ENCODE results near the gene ZC3H8. TPM values are rescaled to one million over a fixed set of nuclear protein-coding genes. Genes with fewer than 3 reads are reported as not detected.
"Not testable (repeated sequence)": the region's sequence is repeated elsewhere in the genome, so short reads cannot be mapped to it uniquely, and the experiment has no call there.

The ZC3H8 gene
- total and polyA plus RNA-seq, 8 donors = 3.1 to 8.6 (median 4.3) TPM

DNA sequence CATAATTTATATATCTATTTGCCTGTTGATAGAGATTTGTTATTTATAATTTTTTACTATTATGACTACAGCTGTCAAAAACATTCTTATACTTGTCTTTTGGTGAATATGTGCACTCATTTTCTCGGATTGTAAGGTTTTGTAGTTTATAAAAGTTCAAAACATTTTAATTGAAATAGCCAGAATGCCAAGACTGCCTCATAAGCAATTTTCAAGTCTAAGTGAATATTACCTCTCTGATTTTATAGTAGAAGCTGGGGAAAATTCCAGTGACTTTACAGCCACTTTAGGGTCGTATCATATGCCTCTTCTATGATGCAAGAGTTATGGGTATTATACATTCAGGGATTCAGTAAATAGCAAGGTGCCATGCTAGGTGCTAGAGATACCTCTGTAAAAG is 41.6 kb upstream of the ZC3H8 start:
- no peak for FAIRE-seq
- Histone ChIP-seq H3K4me3 (no peak overlapping the region), H3K27me3 (no peaks in the 10 kb centered on the region), H3K27ac (no peak overlapping the region), H3K4me1 (peaks cover 0 to 3% (median 0%) of the 10 kb centered on the region in 3 donors), H3K36me3 (no peaks in the 10 kb centered on the region), H3K9me3 (no peaks in the 10 kb centered on the region)
- WGBS, 2 donors = 88 to 94% methylated on average over 2 of the region's 2 CpGs
- ATAC-seq = no peak
- no peak for DNase-seq
- TF ChIP-seq CTCF (IDR thresholded peaks at IDR 0.05) = no peak
- intact Hi-C loops (cut with DNase I) = no loop called here

DNA sequence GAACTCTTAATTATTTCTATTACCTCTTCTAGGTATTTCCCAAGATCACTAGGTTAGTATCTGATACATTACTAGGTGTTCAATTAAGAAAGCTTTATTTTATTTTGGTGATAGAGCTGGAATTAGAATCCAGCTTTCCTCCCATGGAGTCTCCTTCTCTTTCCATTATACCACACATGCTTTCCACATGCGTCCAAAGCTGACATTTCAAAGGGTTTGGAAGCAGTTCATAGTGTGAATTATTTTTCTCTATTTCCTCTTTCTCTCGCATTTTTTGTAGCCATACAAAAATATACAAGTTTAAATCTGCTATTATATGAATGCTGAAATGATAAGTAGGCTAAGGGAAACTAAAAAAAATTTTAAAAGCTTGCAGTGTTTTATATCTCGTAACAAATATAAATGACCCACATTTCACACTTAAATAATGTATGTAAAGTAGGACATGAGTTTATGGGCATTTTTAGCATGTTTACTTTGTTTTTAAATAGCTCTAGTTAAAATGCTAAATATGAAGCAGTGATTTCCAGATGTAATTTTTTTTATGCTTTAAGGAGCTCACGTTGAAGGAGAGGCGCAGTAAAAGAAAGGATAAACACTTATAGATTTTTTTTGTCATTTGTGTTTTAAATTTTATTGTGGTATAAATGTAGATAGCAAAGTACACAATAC is 40.7 kb upstream of the ZC3H8 start:
- Histone ChIP-seq H3K4me1 (no peaks in the 10 kb centered on the region), H3K9me3 (no peaks in the 10 kb centered on the region), H3K4me3 (no peak overlapping the region), H3K27me3 (no peaks in the 10 kb centered on the region), H3K27ac (no peak overlapping the region), H3K36me3 (no peaks in the 10 kb centered on the region)
- no peak for TF ChIP-seq CTCF (IDR thresholded peaks at IDR 0.05)
- ATAC-seq (no peak), FAIRE-seq (no peak), DNase-seq (no peak)
- intact Hi-C loops (cut with DNase I) = no loop called here
- WGBS, 2 donors = 84 to 85% methylated on average over 5 of the region's 5 CpGs

DNA sequence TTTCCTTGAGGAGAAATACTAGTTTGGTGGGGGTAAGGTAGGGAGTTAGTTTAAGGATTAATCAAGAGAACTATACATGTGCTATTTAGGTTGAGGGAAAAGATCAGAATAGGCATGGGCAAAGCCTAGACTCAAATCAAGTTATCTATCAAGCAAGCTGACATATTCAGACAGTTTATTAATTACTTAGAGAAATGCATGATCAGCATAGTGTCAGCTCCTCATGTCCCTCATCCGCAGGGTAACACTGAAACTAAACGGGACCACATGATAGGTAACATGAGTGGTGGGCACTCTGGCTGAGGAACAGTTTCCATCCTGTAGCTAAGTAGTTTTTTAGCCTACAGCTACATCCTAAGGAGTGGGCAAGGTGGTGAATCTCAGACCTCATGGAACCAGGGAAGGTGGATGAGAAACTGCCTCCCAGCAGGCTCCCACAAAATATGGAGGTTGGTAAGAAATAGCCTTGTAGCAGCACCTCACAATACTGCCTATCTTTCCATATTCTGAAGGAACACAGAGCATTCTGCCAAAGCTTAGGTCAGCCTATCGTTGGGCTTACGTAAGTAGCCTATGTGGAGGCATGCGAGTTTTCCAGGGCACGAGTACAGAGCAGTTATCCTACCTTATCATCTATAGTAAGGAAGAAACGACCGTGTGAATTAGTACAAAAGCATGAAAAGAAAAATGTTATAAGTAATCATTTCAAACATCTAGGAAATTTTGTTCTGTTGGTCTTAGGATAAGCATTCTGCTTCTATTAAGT is 39.0 kb upstream of the ZC3H8 start:
- Histone ChIP-seq H3K4me3 (no peak overlapping the region), H3K27me3 (no peaks in the 10 kb centered on the region), H3K27ac (no peak overlapping the region), H3K36me3 (no peaks in the 10 kb centered on the region), H3K9me3 (no peaks in the 10 kb centered on the region), H3K4me1 (no peaks in the 10 kb centered on the region)
- FAIRE-seq (no peak), ATAC-seq (peak in 3 of 4 donors; percentile 54 to 82 (median 55)), DNase-seq (no peak)
- intact Hi-C loops (cut with DNase I) = no loop called here
- whole genome bisulfite sequencing, 2 donors = 60 to 89% methylated on average over 8 of the region's 8 CpGs
- TF ChIP-seq CTCF (IDR thresholded peaks at IDR 0.05) = no peak

DNA sequence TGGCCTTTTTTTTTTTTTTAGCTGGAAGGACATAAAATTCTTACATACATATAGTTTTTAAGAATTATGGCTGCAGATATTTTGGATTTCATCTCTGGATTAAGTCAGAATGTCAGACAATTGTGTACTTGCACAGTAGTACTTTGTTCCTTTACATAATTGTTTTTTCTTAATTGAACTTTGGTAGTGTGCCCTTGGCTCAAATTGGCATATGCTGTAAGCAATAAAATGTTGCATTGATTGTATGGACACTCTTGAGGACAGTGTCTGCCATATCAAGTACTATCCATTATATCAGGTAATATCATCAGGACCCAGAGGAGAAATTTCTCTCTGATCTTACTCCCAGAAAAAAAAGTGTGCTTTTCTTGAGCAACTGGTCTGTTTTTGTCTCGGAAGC is 35.8 kb upstream of the ZC3H8 start:
- no peak for TF ChIP-seq CTCF (IDR thresholded peaks at IDR 0.05)
- Histone ChIP-seq H3K4me1 (no peaks in the 10 kb centered on the region), H3K4me3 (no peak overlapping the region), H3K36me3 (no peaks in the 10 kb centered on the region), H3K27ac (no peak overlapping the region), H3K27me3 (no peaks in the 10 kb centered on the region), H3K9me3 (no peaks in the 10 kb centered on the region)
- intact Hi-C loops (cut with DNase I) = no loop called here
- DNase-seq (no peak), ATAC-seq (no peak), FAIRE-seq (no peak)
- 63 to 96% methylated on average over 1 of the region's 1 CpG for WGBS, 2 donors

DNA sequence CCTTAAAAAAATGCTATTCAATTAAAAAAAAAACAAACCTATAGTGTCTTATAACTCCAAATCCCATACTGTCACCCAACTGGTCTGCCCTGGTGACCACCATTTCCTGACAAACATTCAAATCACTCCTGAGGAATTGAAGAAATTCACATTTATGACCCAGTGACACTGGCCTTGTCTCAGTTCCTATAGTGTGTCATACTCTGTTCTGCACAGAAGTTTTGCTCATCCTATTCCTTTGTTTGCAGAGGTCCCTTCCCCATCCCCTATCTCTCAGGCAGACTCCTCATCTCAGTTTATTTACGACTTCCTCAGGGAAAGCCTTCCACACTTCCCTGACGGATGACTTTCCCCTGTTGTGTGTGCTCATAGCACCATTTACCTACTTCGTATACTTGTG is 35.2 kb upstream of the ZC3H8 start:
- no peaks in the 10 kb centered on the region for H3K9me3 ChIP-seq
- H3K4me3 ChIP-seq = no peak overlapping the region
- FAIRE-seq = no peak
- intact Hi-C loops (cut with DNase I) = no loop called here
- no peak for ATAC-seq
- H3K27me3 ChIP-seq = no peaks in the 10 kb centered on the region
- no peak for TF ChIP-seq CTCF (IDR thresholded peaks at IDR 0.05)
- no peaks in the 10 kb centered on the region for H3K4me1 ChIP-seq
- H3K36me3 ChIP-seq = no peaks in the 10 kb centered on the region
- H3K27ac ChIP-seq = no peak overlapping the region
- WGBS, 2 donors = 85 to 92% methylated on average over 3 of the region's 3 CpGs
- no peak for DNase-seq

- FAIRE-seq (peak; percentile 86), ATAC-seq (peak; percentile 47 to 64 (median 60))
- 43 to 63% methylated on average over 2 of the region's 2 CpGs for WGBS, 2 donors
- intact Hi-C loops (cut with DNase I); H3K4me3 ChIP-seq; DNase-seq; H3K36me3 ChIP-seq; H3K27ac ChIP-seq; H3K27me3 ChIP-seq; H3K9me3 ChIP-seq: not testable (repeated sequence)
- peaks cover 0 to 15% (median 13%) of the 10 kb centered on the region in 3 donors for H3K4me1 ChIP-seq
Measured at GRCh38 chr2:112283535-112283934, 28.7 kb upstream of the ZC3H8 start.

DNA sequence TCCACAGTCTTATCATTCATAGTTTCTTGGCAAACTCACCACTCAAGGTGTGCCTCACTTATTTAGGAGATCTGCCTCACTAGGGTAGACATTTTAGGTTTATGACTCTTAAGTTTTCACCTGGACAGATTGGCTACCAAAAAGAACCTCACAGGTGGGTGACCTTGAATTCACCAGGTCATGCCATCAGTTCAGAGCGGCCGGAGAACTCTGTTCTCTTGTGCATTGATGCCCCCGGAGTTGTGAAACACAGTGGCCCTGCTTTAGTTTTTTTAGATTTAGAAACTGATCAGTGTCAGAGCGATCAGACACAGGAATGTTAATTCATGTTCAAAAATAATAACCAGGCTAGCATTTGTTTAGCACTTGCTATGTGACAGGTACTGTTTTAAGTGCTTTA is 27.2 kb upstream of the ZC3H8 start:
- H3K27me3 ChIP-seq; H3K9me3 ChIP-seq; FAIRE-seq; H3K36me3 ChIP-seq; H3K4me3 ChIP-seq; H3K27ac ChIP-seq; DNase-seq; ATAC-seq; intact Hi-C loops (cut with DNase I): not testable (repeated sequence)
- peaks cover 0 to 21% (median 21%) of the 10 kb centered on the region in 3 donors for H3K4me1 ChIP-seq
- WGBS, 2 donors = 82 to 95% methylated on average over 4 of the region's 4 CpGs
